Liver (tissue), 9 donors: Measurements from ENCODE around the gene EMX2. TPM values are rescaled to one million over a fixed set of nuclear protein-coding genes. Genes with fewer than 3 reads are reported as not detected.

ENCODE experiments used
- DNase-seq: peaks from one replicate; pipeline ENCODE4 v3.0.0-alpha.2; 2017; ENCODE audit warnings: low spot score
- H3K27ac ChIP-seq, 2 donors: one replicate each; pipeline ENCODE4 v1.7.0; 2013; ENCODE audit warnings: inconsistent platforms in 2 of 2, low read length in 2 of 2, control low read depth in 1 of 2, low read depth in 1 of 2, mild to moderate bottlenecking in 1 of 2
- H3K27me3 ChIP-seq, 4 donors: one replicate each; pipeline versions ENCODE4 v1.6.1 to v1.7.0; 2013; ENCODE audit warnings: low read length in 3 of 4, inconsistent platforms in 1 of 4, mild to moderate bottlenecking in 1 of 4, moderate library complexity in 1 of 4; ENCODE audit not compliant: control insufficient read depth in 4 of 4, insufficient read depth in 4 of 4
- H3K36me3 ChIP-seq, 4 donors: one replicate each; pipeline versions ENCODE4 v1.6.1 to v1.7.0; 2013; ENCODE audit warnings: low read length in 3 of 4, mild to moderate bottlenecking in 3 of 4, low read depth in 1 of 4, moderate library complexity in 1 of 4; ENCODE audit not compliant: control insufficient read depth in 4 of 4, insufficient read depth in 3 of 4
- H3K4me1 ChIP-seq, 4 donors: one replicate each; pipeline versions ENCODE4 v1.6.1 to v1.7.0; 2013; ENCODE audit warnings: low read length in 3 of 4, mild to moderate bottlenecking in 3 of 4, moderate library complexity in 1 of 4; ENCODE audit not compliant: control insufficient read depth in 4 of 4, insufficient read depth in 4 of 4
- H3K4me3 ChIP-seq, 3 donors: one replicate each; pipeline versions ENCODE4 v1.6.1 to v1.7.0; 2013; ENCODE audit warnings: low read length in 3 of 3, control low read depth in 1 of 3, low read depth in 1 of 3, mild to moderate bottlenecking in 1 of 3
- H3K9ac ChIP-seq, 2 donors: one replicate each; pipeline ENCODE4 v1.7.0; 2013; ENCODE audit warnings: low read length in 2 of 2, mild to moderate bottlenecking in 2 of 2, moderate library complexity in 2 of 2, control low read depth in 1 of 2, low read depth in 1 of 2
- H3K9me3 ChIP-seq, 4 donors: one replicate each; pipeline versions ENCODE4 v1.6.1 to v1.7.0; 2013; ENCODE audit warnings: low read length in 3 of 4; ENCODE audit not compliant: control insufficient read depth in 4 of 4
- ATF3 ChIP-seq: IDR thresholded peaks from 2 replicates; pipeline ENCODE4 v1.6.1; 2016; ENCODE audit warnings: antibody characterized with exemption
- EGR1 ChIP-seq, 2 donors: IDR thresholded peaks; 2 replicates each; pipeline ENCODE4 v1.6.1; 2016 to 2018; ENCODE audit warnings: antibody characterized with exemption in 2 of 2, low read depth in 2 of 2
- FOXA1 ChIP-seq: IDR thresholded peaks from 2 replicates; pipeline ENCODE4 v1.6.1; 2016; ENCODE audit warnings: antibody characterized with exemption
- GABPA ChIP-seq, 2 donors: IDR thresholded peaks in 1 of 2; conservative IDR thresholded peaks in 1 of 2; 2 replicates each; pipeline ENCODE4 v1.6.1; 2016; ENCODE audit warnings: antibody characterized with exemption in 2 of 2, mild to moderate bottlenecking in 1 of 2, moderate library complexity in 1 of 2
- HNF4G ChIP-seq: IDR thresholded peaks from 2 replicates; pipeline ENCODE4 v1.6.1; 2016; ENCODE audit warnings: antibody characterized with exemption
- MAX ChIP-seq: IDR thresholded peaks from 2 replicates; pipeline ENCODE4 v1.6.1; 2016; ENCODE audit warnings: antibody characterized with exemption
- NR2F2 ChIP-seq: IDR thresholded peaks from 2 replicates; pipeline ENCODE4 v1.6.1; 2016; ENCODE audit warnings: antibody characterized with exemption
- RAD21 ChIP-seq, 2 donors: IDR thresholded peaks; 2 replicates each; pipeline ENCODE4 v1.6.1; 2016; ENCODE audit warnings: antibody characterized with exemption in 2 of 2, mild to moderate bottlenecking in 2 of 2
- RXRA ChIP-seq, 2 donors: IDR thresholded peaks; 2 replicates each; pipeline ENCODE4 v1.6.1; 2017 to 2018; ENCODE audit warnings: antibody characterized with exemption in 2 of 2, mild to moderate bottlenecking in 1 of 2
- SP1 ChIP-seq: IDR thresholded peaks from 2 replicates; pipeline ENCODE4 v1.6.1; 2018; ENCODE audit warnings: antibody characterized with exemption, mild to moderate bottlenecking
- TAF1 ChIP-seq: conservative IDR thresholded peaks from 2 replicates; pipeline ENCODE4 v1.6.1; 2016; ENCODE audit warnings: antibody characterized with exemption, mild to moderate bottlenecking
- WGBS: extraction: QIAGEN DNeasy Blood & Tissue Kit; methylation state at CpG from one replicate; pipeline ENCODE4 v1.1.7; 2013; 5-methylcytosine and 5-hydroxymethylcytosine counted together
- polyA plus RNA-seq, 2 donors: library from polyadenylated mRNA; stranded (reverse) in 1 of 2; unstranded in 1 of 2; fragments of 200-250 nt in 1 of 2; fragments of >200 nt in 1 of 2; fragmentation: Nextera tagmentation in 1 of 2; extraction: Ambion mirVana in 1 of 2; gene quantifications; one replicate each; pipeline versions ENCODE4 v1.2.1 to v1.2.3, GENCODE V29; 2013 to 2015
- total RNA-seq, 2 donors: library from RNA; depleted of rRNA; stranded (reverse); fragments of >200 nt; gene quantifications; one replicate each; pipeline ENCODE4 v1.2.3, GENCODE V29; 2014
- TF ChIP-seq, protein P1 (sequence below): IDR thresholded peaks from 2 replicates; pipeline ENCODE4 v1.6.1; 2016; ENCODE audit warnings: antibody characterized with exemption, mild to moderate bottlenecking
- TF ChIP-seq, protein P2 (sequence below): fragments of 150-350 bp; IDR thresholded peaks from 2 replicates; pipeline ENCODE4 v1.5.1; 2017; ENCODE audit warnings: improper control_type of control experiment, low read depth, low read length; ENCODE audit not compliant: missing input control
- donor health status: healthy.
- donor health status: healthy.
- donor health status: healthy.
- donor health status: healthy.
- donor health status: healthy.

EMX2 gene
- total and polyA plus RNA-seq, 4 donors: not detected

DNA sequence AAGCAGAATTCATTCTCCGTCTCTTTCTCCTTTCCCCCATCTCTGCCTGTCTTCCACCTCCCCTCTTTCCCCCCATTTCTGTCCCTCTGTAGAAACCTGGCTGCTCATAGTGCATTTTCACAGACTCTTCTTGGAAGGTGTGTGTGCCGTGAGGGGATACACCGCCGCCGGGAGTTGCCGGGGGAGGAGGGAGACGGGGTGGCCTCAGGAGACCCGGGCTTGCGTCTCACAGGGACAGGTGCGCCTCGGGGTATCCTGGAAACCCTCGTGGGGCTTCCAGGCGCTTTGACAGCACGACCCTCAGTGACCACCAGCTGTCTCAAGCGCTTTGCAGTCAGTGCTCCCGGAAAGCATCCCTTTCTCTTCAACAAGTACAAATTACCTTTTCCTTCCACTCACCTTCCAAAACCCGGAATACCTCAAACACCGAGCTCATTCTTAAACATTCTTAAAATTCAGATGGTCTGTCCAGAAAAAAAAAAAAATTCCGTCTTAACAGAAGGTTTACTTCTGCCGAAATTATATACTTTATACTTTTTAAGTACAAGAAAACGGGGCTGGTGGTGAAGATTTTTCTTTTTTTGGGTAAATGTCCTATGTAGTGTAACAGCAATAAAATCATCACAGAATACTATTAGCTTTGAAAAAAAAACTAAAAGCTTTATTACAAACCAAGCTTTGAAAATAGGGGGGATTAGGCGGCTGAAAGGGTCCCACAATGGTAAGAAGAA lies 8.2 kb downstream of the EMX2 start:
- H3K9ac ChIP-seq: no peak overlapping the region
- no peak overlapping the region for H3K4me3 ChIP-seq
- H3K27me3 ChIP-seq: peaks cover 20 to 31% (median 23%) of the 10 kb centered on the region in 4 donors
- no peak for DNase-seq
- WGBS: 5% methylated on average over 22 of the region's 22 CpGs
- TF ChIP-seq TAF1 (no peak), SP1 (no peak), ATF3 (no peak), RXRA (IDR thresholded peaks at IDR 0.05) (no peak), HNF4G (no peak), FOXA1 (no peak), NR2F2 (no peak), EGR1 (IDR thresholded peaks at IDR 0.05; ENCODE audit: low read depth in 2 of 2) (no peak), GABPA (IDR thresholded peaks at IDR 0.05 in 1 of 2, conservative IDR thresholded peaks at IDR 0.05 in 1 of 2) (no peak)
- TF ChIP-seq, protein P1, sequence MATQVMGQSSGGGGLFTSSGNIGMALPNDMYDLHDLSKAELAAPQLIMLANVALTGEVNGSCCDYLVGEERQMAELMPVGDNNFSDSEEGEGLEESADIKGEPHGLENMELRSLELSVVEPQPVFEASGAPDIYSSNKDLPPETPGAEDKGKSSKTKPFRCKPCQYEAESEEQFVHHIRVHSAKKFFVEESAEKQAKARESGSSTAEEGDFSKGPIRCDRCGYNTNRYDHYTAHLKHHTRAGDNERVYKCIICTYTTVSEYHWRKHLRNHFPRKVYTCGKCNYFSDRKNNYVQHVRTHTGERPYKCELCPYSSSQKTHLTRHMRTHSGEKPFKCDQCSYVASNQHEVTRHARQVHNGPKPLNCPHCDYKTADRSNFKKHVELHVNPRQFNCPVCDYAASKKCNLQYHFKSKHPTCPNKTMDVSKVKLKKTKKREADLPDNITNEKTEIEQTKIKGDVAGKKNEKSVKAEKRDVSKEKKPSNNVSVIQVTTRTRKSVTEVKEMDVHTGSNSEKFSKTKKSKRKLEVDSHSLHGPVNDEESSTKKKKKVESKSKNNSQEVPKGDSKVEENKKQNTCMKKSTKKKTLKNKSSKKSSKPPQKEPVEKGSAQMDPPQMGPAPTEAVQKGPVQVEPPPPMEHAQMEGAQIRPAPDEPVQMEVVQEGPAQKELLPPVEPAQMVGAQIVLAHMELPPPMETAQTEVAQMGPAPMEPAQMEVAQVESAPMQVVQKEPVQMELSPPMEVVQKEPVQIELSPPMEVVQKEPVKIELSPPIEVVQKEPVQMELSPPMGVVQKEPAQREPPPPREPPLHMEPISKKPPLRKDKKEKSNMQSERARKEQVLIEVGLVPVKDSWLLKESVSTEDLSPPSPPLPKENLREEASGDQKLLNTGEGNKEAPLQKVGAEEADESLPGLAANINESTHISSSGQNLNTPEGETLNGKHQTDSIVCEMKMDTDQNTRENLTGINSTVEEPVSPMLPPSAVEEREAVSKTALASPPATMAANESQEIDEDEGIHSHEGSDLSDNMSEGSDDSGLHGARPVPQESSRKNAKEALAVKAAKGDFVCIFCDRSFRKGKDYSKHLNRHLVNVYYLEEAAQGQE: no peak
- TF ChIP-seq, protein P2, sequence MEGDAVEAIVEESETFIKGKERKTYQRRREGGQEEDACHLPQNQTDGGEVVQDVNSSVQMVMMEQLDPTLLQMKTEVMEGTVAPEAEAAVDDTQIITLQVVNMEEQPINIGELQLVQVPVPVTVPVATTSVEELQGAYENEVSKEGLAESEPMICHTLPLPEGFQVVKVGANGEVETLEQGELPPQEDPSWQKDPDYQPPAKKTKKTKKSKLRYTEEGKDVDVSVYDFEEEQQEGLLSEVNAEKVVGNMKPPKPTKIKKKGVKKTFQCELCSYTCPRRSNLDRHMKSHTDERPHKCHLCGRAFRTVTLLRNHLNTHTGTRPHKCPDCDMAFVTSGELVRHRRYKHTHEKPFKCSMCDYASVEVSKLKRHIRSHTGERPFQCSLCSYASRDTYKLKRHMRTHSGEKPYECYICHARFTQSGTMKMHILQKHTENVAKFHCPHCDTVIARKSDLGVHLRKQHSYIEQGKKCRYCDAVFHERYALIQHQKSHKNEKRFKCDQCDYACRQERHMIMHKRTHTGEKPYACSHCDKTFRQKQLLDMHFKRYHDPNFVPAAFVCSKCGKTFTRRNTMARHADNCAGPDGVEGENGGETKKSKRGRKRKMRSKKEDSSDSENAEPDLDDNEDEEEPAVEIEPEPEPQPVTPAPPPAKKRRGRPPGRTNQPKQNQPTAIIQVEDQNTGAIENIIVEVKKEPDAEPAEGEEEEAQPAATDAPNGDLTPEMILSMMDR: no peak
- no peaks in the 10 kb centered on the region for H3K9me3 ChIP-seq
- H3K4me1 ChIP-seq: peaks cover 0 to 12% (median 4%) of the 10 kb centered on the region in 4 donors
- H3K36me3 ChIP-seq: no peaks in the 10 kb centered on the region
- no peak overlapping the region for H3K27ac ChIP-seq

GRCh38 chr10:117551330-117552155 lies 9.0 kb downstream of the EMX2 start:
- no peak overlapping the region for H3K27ac ChIP-seq
- no peaks in the 10 kb centered on the region for H3K9me3 ChIP-seq
- no peak overlapping the region for H3K4me3 ChIP-seq
- H3K36me3 ChIP-seq: no peaks in the 10 kb centered on the region
- no peak overlapping the region for H3K9ac ChIP-seq
- DNase-seq: no peak
- 6% methylated on average over 45 of the region's 45 CpGs for WGBS
- peaks cover 0 to 12% (median 4%) of the 10 kb centered on the region in 4 donors for H3K4me1 ChIP-seq
- H3K27me3 ChIP-seq: peaks cover 13 to 30% (median 22%) of the 10 kb centered on the region in 4 donors
- TF ChIP-seq, protein P2: no peak
- no peak for TF ChIP-seq TAF1
- TF ChIP-seq RXRA (IDR thresholded peaks at IDR 0.05): no peak
- TF ChIP-seq HNF4G: no peak
- TF ChIP-seq MAX: no peak
- TF ChIP-seq RAD21 (IDR thresholded peaks at IDR 0.05): no peak
- TF ChIP-seq, protein P1: no peak
- TF ChIP-seq EGR1 (IDR thresholded peaks at IDR 0.05; ENCODE audit: low read depth in 2 of 2): no peak
- TF ChIP-seq ATF3: no peak
